Neuronal stem cell (in vitro differentiated cells): ENCODE data around the gene DET1. TPM values are rescaled to one million over a fixed set of nuclear protein-coding genes. Genes with fewer than 3 reads are reported as not detected.
A peak's percentile ranks its signal among the peaks of the same experiment; 100 is the strongest.

ENCODE experiments used
- DNase-seq: peaks from one replicate; pipeline ENCODE4 v3.0.0-alpha.2; 2013; ENCODE audit warnings: low spot score
- H2AFZ ChIP-seq: one replicate; pipeline ENCODE4 v1.6.1; 2013; ENCODE audit warnings: mild to moderate bottlenecking, low read length, inconsistent platforms
- H2AK5ac ChIP-seq: 2 replicates; pipeline ENCODE4 v1.6.1; 2013; ENCODE audit warnings: low read depth, mild to moderate bottlenecking, inconsistent platforms, low read length, moderate library complexity, mixed read lengths
- H2BK120ac ChIP-seq: 2 replicates; pipeline ENCODE4 v1.6.1; 2013; ENCODE audit warnings: low read depth, mild to moderate bottlenecking, inconsistent platforms, low read length, moderate library complexity, mixed read lengths
- H2BK12ac ChIP-seq: one replicate; pipeline ENCODE4 v1.6.1; 2013; ENCODE audit warnings: low read length, inconsistent platforms
- H2BK15ac ChIP-seq: 2 replicates; pipeline ENCODE4 v1.6.1; 2013; ENCODE audit warnings: mild to moderate bottlenecking, low read length, inconsistent platforms, mixed read lengths
- H2BK5ac ChIP-seq: one replicate; pipeline ENCODE4 v1.6.1; 2013; ENCODE audit warnings: inconsistent platforms, mild to moderate bottlenecking, low read length, moderate library complexity
- H3K14ac ChIP-seq: one replicate; pipeline ENCODE4 v1.6.1; 2013; ENCODE audit warnings: low read length, inconsistent platforms
- H3K18ac ChIP-seq: 2 replicates; pipeline ENCODE4 v1.6.1; 2013; ENCODE audit warnings: low read length, inconsistent platforms
- H3K23ac ChIP-seq: 2 replicates; pipeline ENCODE4 v1.6.1; 2013; ENCODE audit warnings: low read depth, mild to moderate bottlenecking, mixed read lengths, low read length, inconsistent platforms; ENCODE audit not compliant: poor library complexity
- H3K27ac ChIP-seq: replicated peaks from 3 replicates; pipeline ENCODE4 v1.5.1; 2013; ENCODE audit warnings: low read length, inconsistent platforms
- H3K27me3 ChIP-seq, 3 experiments: 2 replicates each; pipeline ENCODE4 v1.6.1; 2013; ENCODE audit warnings: low read length in 3 of 3, mild to moderate bottlenecking in 2 of 3, inconsistent platforms in 1 of 3, low read depth in 1 of 3, mixed read lengths in 1 of 3, moderate library complexity in 1 of 3; ENCODE audit not compliant: control insufficient read depth in 3 of 3, insufficient read depth in 3 of 3
- H3K36me3 ChIP-seq, 2 donors: replicated peaks in 1 of 2; 2 replicates each; pipeline ENCODE4 v1.6.1; 2013; ENCODE audit warnings: low read length in 2 of 2; ENCODE audit not compliant: control insufficient read depth in 2 of 2, insufficient read depth in 2 of 2
- H3K4ac ChIP-seq: 2 replicates; pipeline ENCODE4 v1.6.1; 2013; ENCODE audit warnings: inconsistent platforms, mild to moderate bottlenecking, low read length, moderate library complexity
- H3K4me1 ChIP-seq, 2 donors: 1 replicate in 1 of 2; 2 replicates in 1 of 2; pipeline ENCODE4 v1.6.1; 2013; ENCODE audit warnings: low read length in 2 of 2, low read depth in 1 of 2; ENCODE audit not compliant: control insufficient read depth in 2 of 2, insufficient read depth in 1 of 2
- H3K4me2 ChIP-seq: one replicate; pipeline ENCODE4 v1.6.1; 2013; ENCODE audit warnings: mild to moderate bottlenecking, low read length, inconsistent platforms; ENCODE audit not compliant: insufficient read depth, poor library complexity, severe bottlenecking
- H3K4me3 ChIP-seq, 2 donors: 2 replicates each; pipeline ENCODE4 v1.5.1; 2013; ENCODE audit warnings: low read length in 2 of 2, mild to moderate bottlenecking in 2 of 2, inconsistent platforms in 1 of 2, moderate library complexity in 1 of 2
- H3K79me1 ChIP-seq: one replicate; pipeline ENCODE4 v1.6.1; 2013; ENCODE audit warnings: low read depth, mild to moderate bottlenecking, inconsistent platforms, low read length, moderate library complexity
- H3K9ac ChIP-seq: one replicate; pipeline ENCODE4 v1.6.1; 2013; ENCODE audit warnings: mild to moderate bottlenecking, low read depth, low read length, inconsistent platforms; ENCODE audit not compliant: poor library complexity
- H3K9me3 ChIP-seq, 2 donors: replicated peaks in 1 of 2; 2 replicates each; pipeline versions ENCODE3 to v1.6.1; 2013; ENCODE audit warnings: low read length in 2 of 2, mild to moderate bottlenecking in 2 of 2, inconsistent platforms in 1 of 2, low read depth in 1 of 2, mixed read lengths in 1 of 2, moderate library complexity in 1 of 2; ENCODE audit not compliant: control insufficient read depth in 2 of 2, insufficient read depth in 1 of 2
- H4K8ac ChIP-seq: one replicate; pipeline ENCODE4 v1.6.1; 2013; ENCODE audit warnings: low read depth, mild to moderate bottlenecking, inconsistent platforms, low read length, moderate library complexity
- H4K91ac ChIP-seq: one replicate; pipeline ENCODE4 v1.6.1; 2013; ENCODE audit warnings: low read length, low read depth, mild to moderate bottlenecking, inconsistent platforms; ENCODE audit not compliant: poor library complexity
- WGBS, 2 donors: extraction: QIAGEN DNeasy Blood & Tissue Kit; methylation state at CpG; one replicate each; pipeline ENCODE4 v1.1.7; 2013; ENCODE audit warnings: missing lambda C conversion rate in 2 of 2, mixed read lengths in 1 of 2; ENCODE audit not compliant: insufficient read length in 2 of 2, insufficient replicate concordance in 1 of 2; ENCODE audit errors: extremely low coverage in 2 of 2; 5-methylcytosine and 5-hydroxymethylcytosine counted together
- polyA plus RNA-seq, 2 experiments: library from polyadenylated mRNA; stranded (reverse); fragments of 200-250 nt; gene quantifications; one replicate each; pipeline ENCODE4 v1.2.3, GENCODE V29; 2013

The DET1 gene
- 9.6 TPM for polyA plus RNA-seq (2013, experiment 1 of 2)
- 8.6 TPM for polyA plus RNA-seq (2013, experiment 2 of 2)

DNA sequence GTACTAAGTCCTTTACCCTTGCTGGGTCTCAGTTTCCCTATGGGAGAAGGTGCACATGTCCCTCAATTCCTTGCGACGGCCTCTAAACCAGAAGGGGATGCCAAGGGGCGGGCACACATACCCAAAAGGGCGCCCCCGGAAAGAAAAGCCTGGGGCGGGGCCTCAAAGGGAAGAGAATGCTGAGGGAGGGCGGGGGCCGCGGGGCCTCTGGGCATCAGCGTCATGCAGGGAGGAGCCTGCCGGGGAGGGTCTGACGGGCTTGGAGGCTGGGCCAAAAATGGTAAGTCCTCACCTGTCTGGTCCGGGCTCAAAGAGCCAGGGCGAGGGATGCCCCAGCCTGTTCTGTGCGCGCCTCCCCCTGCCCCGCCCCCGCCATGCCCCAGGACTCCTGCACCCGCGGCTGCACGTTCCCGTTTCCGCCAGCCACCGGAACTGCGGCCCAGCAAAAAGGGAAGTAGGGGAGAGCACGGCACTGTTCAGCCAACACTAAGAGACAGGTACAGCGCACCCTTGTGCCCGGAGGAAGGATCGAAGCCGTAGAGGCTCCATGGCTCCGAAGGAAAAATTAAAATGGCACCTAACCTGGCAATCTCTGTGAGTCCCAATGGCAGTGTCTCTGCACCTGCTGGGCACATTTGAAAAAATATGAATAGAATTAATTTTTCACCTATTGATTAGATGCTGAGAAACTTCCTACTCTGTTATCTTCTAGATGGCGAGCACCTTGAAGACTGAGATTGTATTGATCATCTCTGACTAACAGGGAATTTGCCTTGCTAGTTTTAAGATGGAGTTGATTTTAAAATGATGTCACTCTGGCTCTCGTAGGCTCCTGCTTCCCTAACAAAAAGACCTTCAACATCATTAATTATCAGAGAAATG, at the start of gene DET1:
DET1 (minus strand) TSS at position 434 of the 882 bp plus-strand sequence. CDS start 14,976 bp downstream, outside the sequence.
- H2BK15ac ChIP-seq, result peak within 1 kb of the TSS; percentile 49
- peak within 1 kb of the TSS; percentile 81 to 99 for H3K4me3 ChIP-seq
- H3K9ac ChIP-seq, result peak within 1 kb of the TSS; percentile 60
- peak within 1 kb of the TSS; percentile 67 for H3K4me2 ChIP-seq
- peak within 1 kb of the TSS; percentile 82 for H2BK5ac ChIP-seq
- no peaks in the 10 kb centered on the region for H3K27me3 ChIP-seq
- H3K23ac ChIP-seq, result peak within 1 kb of the TSS; percentile 99
- peak within 1 kb of the TSS; percentile 94 for H3K27ac ChIP-seq
- H2AFZ ChIP-seq, result peak within 1 kb of the TSS; percentile 89
- H3K18ac ChIP-seq, result peak within 1 kb of the TSS; percentile 91
- WGBS, 2 donors, result no CpG with 5 or more reads among the region's 33 CpGs
- H3K14ac ChIP-seq, result no peak within 1 kb of the TSS
- no peak within 1 kb of the TSS for H4K8ac ChIP-seq
- H3K9me3 ChIP-seq, result no peaks in the 10 kb centered on the region
- peaks cover 0 to 4% of the 10 kb centered on the region in 2 donors for H3K4me1 ChIP-seq
- H2BK12ac ChIP-seq, result no peak within 1 kb of the TSS
- no peak within 1 kb of the TSS for H2BK120ac ChIP-seq
- no peak within 1 kb of the TSS for H4K91ac ChIP-seq
- peaks cover 2 to 15% of the 10 kb centered on the region in 2 donors for H3K36me3 ChIP-seq
- H3K4ac ChIP-seq, result no peak within 1 kb of the TSS
- DNase-seq, result peak; percentile 81
- H3K79me1 ChIP-seq, result peaks cover 2% of the 10 kb centered on the region
- H2AK5ac ChIP-seq, result no peak within 1 kb of the TSS

DNA sequence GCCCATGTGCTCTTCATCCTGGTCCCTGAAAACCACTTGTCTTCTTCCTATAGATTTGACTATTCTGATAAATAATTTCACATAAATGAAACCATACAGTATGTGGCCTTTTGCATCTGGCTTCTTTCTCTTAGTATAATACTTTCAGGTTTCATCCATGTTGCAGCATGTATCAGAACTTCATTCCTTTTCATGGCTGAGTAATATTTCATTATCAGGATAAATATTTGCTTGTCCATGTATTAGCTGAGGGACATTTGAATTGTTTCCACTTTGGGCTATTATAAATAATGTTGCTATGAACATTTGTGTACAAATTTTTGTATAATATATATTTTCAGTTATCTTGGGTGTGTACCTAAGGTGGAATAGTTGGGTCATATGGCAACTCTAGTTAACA, 44.9 kb upstream of the DET1 start:
- no peak overlapping the region for H4K91ac ChIP-seq
- H4K8ac ChIP-seq, result no peak overlapping the region
- no peak overlapping the region for H3K4ac ChIP-seq
- H3K4me2 ChIP-seq, result no peak overlapping the region
- no peak overlapping the region for H2BK12ac ChIP-seq
- no peaks in the 10 kb centered on the region for H3K36me3 ChIP-seq
- no peak overlapping the region for H3K9ac ChIP-seq
- no peak overlapping the region for H3K27ac ChIP-seq
- H2BK120ac ChIP-seq, result no peak overlapping the region
- H3K18ac ChIP-seq, result no peak overlapping the region
- H3K4me1 ChIP-seq, result no peaks in the 10 kb centered on the region
- H2AK5ac ChIP-seq, result no peak overlapping the region
- no peaks in the 10 kb centered on the region for H3K9me3 ChIP-seq
- no peak overlapping the region for H3K23ac ChIP-seq
- peaks cover 0 to 9% (median 0%) of the 10 kb centered on the region in 3 experiments for H3K27me3 ChIP-seq
- H3K4me3 ChIP-seq, result no peak overlapping the region
- H3K14ac ChIP-seq, result no peak overlapping the region
- no peak for DNase-seq
- H2AFZ ChIP-seq, result no peak overlapping the region
- no peaks in the 10 kb centered on the region for H3K79me1 ChIP-seq
- H2BK15ac ChIP-seq, result no peak overlapping the region
- H2BK5ac ChIP-seq, result no peak overlapping the region

DNA sequence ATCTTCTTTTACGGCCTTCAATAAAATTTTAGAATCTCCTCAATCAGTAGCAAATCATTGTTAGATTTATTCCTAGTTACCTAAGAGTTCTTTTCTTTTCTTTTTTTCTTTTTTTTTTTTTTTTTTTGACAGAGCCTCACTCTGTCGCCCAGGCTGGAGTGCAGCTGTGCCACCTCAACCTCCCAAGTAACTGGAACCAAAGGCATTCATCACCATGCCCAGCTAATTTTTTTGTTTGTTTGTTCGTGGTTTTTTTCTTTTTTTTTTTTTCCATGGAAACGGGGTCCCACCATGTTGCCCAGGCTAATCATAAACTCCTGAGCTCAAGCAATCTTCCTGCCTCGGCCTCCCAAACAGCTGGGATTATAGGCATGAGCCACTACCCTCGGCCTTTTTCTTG, 44.3 kb upstream of the DET1 start:
- Histone ChIP-seq H4K91ac (no peak overlapping the region), H2BK12ac (no peak overlapping the region), H3K4me1 (no peaks in the 10 kb centered on the region), H3K27ac (no peak overlapping the region), H2BK15ac (no peak overlapping the region), H3K27me3 (peaks cover 0 to 9% (median 0%) of the 10 kb centered on the region in 3 experiments), H4K8ac (no peak overlapping the region), H3K36me3 (no peaks in the 10 kb centered on the region), H3K79me1 (no peaks in the 10 kb centered on the region), H2BK120ac (no peak overlapping the region), H3K9ac (no peak overlapping the region), H2BK5ac (no peak overlapping the region), H3K14ac (no peak overlapping the region), H2AK5ac (no peak overlapping the region), H3K4ac (no peak overlapping the region), H3K23ac (no peak overlapping the region), H3K9me3 (no peaks in the 10 kb centered on the region), H3K4me2 (no peak overlapping the region), H2AFZ (no peak overlapping the region), H3K18ac (no peak overlapping the region), H3K4me3 (no peak overlapping the region)
- no CpG with 5 or more reads among the region's 6 CpGs for WGBS, 2 donors
- DNase-seq, result no peak

DNA sequence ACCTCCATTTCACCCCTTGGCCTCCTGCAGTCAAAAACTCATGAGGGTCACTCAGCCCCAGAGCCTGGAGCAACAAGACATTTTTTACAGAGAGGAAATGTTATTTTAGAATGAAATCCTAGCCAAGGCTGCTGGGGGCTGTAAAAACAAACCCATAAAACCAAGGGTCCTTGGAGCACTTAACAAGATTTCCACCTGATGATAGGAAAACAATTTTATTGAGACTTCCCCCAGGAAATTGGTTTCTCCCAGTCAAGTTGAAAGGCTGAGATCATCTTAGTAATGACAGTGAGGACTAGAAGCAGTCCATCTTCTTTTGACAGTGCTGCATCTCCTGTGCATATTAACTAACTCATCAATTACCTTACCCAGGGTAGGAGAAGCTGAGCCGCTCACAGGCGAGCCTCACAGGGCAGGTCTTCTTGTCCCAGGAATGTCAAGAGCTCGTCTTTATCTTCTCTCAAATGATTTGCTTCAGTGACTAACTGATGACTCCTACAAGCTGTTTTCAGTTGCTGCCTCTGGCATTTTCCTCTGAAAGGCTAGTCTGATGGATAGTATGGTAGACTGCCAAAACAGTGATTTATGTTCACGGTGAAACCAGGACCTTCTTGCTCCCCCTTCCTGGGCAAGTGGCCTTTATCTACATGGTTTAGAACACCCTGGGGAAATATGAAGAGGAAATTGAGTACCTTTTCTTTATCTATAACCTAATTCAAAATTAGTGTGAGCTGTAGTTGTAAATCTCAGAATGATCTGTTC, 40.1 kb upstream of the DET1 start:
- Histone ChIP-seq H3K36me3 (no peaks in the 10 kb centered on the region), H3K4me2 (no peak overlapping the region), H3K14ac (no peak overlapping the region), H2BK15ac (no peak overlapping the region), H2AK5ac (no peak overlapping the region), H3K4ac (no peak overlapping the region), H3K27me3 (peaks cover 0 to 12% (median 0%) of the 10 kb centered on the region in 3 experiments), H2AFZ (no peak overlapping the region), H2BK120ac (no peak overlapping the region), H3K23ac (no peak overlapping the region), H4K8ac (no peak overlapping the region), H3K4me3 (no peak overlapping the region), H4K91ac (no peak overlapping the region), H3K9me3 (no peaks in the 10 kb centered on the region), H2BK12ac (no peak overlapping the region), H3K79me1 (no peaks in the 10 kb centered on the region), H2BK5ac (no peak overlapping the region), H3K27ac (no peak overlapping the region), H3K4me1 (no peaks in the 10 kb centered on the region), H3K18ac (no peak overlapping the region), H3K9ac (no peak overlapping the region)
- no CpG with 5 or more reads among the region's 4 CpGs for WGBS, 2 donors
- no peak for DNase-seq
